Stimulated activated CD8-positive, alpha-beta memory T cell treated with anti-CD3 and anti-CD28 coated beads, Interleukin-4, amount 100 ng/mL, for 24 hours (primary cell): ENCODE data around the gene COX7C.

ENCODE experiments used
- DNase-seq: peaks from one replicate; pipeline ENCODE4 v3.0.0-alpha.2; 2020; ENCODE audit warnings: low read depth

Gene COX7C

GRCh38 chr5:86665984-86666760 is 48.4 kb downstream of the COX7C start:
- no peak for DNase-seq

DNA sequence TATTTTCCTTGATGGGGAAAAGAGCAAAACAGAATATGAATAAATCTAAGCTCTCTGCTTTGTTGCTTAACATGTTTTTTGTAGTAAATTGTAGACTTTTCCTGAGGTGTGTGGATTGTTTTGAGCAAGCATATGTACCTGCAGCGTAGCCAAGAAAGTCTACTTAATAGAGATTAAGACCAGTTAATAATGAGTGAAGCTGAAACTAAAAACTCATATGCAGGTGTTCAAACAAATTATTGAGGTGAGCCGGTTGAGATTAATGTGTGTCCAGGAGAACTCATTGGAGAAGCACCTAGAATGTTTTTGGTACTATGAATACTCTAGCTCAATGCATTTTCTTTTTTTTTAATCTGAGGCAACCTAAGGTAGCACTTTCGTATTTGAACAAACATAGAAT is 49.2 kb downstream of the COX7C start:
- DNase-seq: no peak
